KBM-7 (cell line): Measurements from ENCODE around the gene KLHL8.

Source experiments
- DNase-seq: peaks from one replicate; pipeline ENCODE4 v3.0.0-alpha.2; 2015
- in situ Hi-C: fragments of 300-500 bp; cut with MboI; formaldehyde crosslinking; loops from 2 replicates; pipeline ENCODE4 v1.14.3; 2020; ENCODE audit warnings: low sequenced_read_pairs, low pct_unique_long_range_greater_than_20kb, mixed read lengths

The KLHL8 gene

GRCh38 chr4:87220094-87220822 lies at the start of gene KLHL8:
Gene KLHL8, minus strand, starts transcription at chr4:87220618. Its CDS starts 25,079 bp downstream, at chr4:87195539.
- peak; percentile 84 for DNase-seq
- in situ Hi-C loops = no loop called here

GRCh38 chr4:87270144-87270543 lies 49.7 kb upstream of the KLHL8 start:
- in situ Hi-C loops = loop anchor here (25.0 kb wide), 1 partner anchor 567 kb away; the partner anchor contains the start of gene MEPE
- DNase-seq = peak; percentile 55

- in situ Hi-C loops = loop anchor here (25.0 kb wide), 1 partner anchor 569 kb away; the partner anchor contains the start of gene MEPE
Observed at GRCh38 chr4:87268411-87268810, 48.0 kb upstream of the KLHL8 start.

GRCh38 chr4:87266986-87267385 lies 46.6 kb upstream of the KLHL8 start:
- DNase-seq = no peak
- in situ Hi-C loops = loop anchor here (25.0 kb wide), 1 partner anchor 570 kb away; the partner anchor contains the start of gene MEPE

More at GRCh38 chr4:87268411-87268810, 48.0 kb upstream of the KLHL8 start:
- DNase-seq = no peak

GRCh38 chr4:87262886-87263285 lies 42.5 kb upstream of the KLHL8 start:
- DNase-seq = no peak
- in situ Hi-C loops = loop anchor here (25.0 kb wide), 1 partner anchor 574 kb away; the partner anchor contains the start of gene MEPE

- in situ Hi-C loops = loop anchor here (25.0 kb wide), 1 partner anchor 577 kb away; the partner anchor contains the start of gene MEPE
- no peak for DNase-seq
Observed at GRCh38 chr4:87260477-87260876, 40.1 kb upstream of the KLHL8 start.

GRCh38 chr4:87258677-87259076 lies 38.3 kb upstream of the KLHL8 start:
- in situ Hi-C loops = loop anchor here (25.0 kb wide), 1 partner anchor 579 kb away; the partner anchor contains the start of gene MEPE

GRCh38 chr4:87257523-87257922 lies 37.1 kb upstream of the KLHL8 start:
- in situ Hi-C loops = loop anchor here (25.0 kb wide), 1 partner anchor 580 kb away; the partner anchor contains the start of gene MEPE
- no peak for DNase-seq

More at GRCh38 chr4:87258677-87259076, 38.3 kb upstream of the KLHL8 start:
- DNase-seq = no peak

- DNase-seq = no peak
- in situ Hi-C loops = loop anchor here (25.0 kb wide), 1 partner anchor 582 kb away; the partner anchor contains the start of gene MEPE
Observed at GRCh38 chr4:87255755-87256154, 35.3 kb upstream of the KLHL8 start.

- in situ Hi-C loops = loop anchor here (25.0 kb wide), 1 partner anchor 586 kb away; the partner anchor contains the start of gene MEPE
- DNase-seq = no peak
Observed at GRCh38 chr4:87251106-87251505, 30.7 kb upstream of the KLHL8 start.

- in situ Hi-C loops = loop anchor here (25.0 kb wide), 1 partner anchor 587 kb away; the partner anchor contains the start of gene MEPE
- DNase-seq = no peak
Observed at GRCh38 chr4:87250294-87250693, 29.9 kb upstream of the KLHL8 start.

GRCh38 chr4:87249332-87250019 lies 29.1 kb upstream of the KLHL8 start:
- in situ Hi-C loops = loop anchor here (25.0 kb wide), 2 partner anchors 337 to 588 kb away; partner anchors contain the start of gene MEPE
- DNase-seq = no peak

- in situ Hi-C loops = loop anchor here (25.0 kb wide), 1 partner anchor 331 kb away; no protein-coding TSS in a partner anchor
- DNase-seq = peak; percentile 29
Observed at GRCh38 chr4:87243426-87244053, 23.1 kb upstream of the KLHL8 start.

GRCh38 chr4:87241336-87241735 lies 20.9 kb upstream of the KLHL8 start:
- in situ Hi-C loops = loop anchor here (25.0 kb wide), 1 partner anchor 329 kb away; no protein-coding TSS in a partner anchor
- DNase-seq = no peak

- DNase-seq = no peak
Observed at GRCh38 chr4:87240341-87240740, 19.9 kb upstream of the KLHL8 start.

GRCh38 chr4:87239821-87240220 lies 19.4 kb upstream of the KLHL8 start:
- in situ Hi-C loops = loop anchor here (25.0 kb wide), 1 partner anchor 328 kb away; no protein-coding TSS in a partner anchor
- no peak for DNase-seq

More at GRCh38 chr4:87240341-87240740, 19.9 kb upstream of the KLHL8 start:
- in situ Hi-C loops = loop anchor here (25.0 kb wide), 1 partner anchor 328 kb away; no protein-coding TSS in a partner anchor

GRCh38 chr4:87239194-87239593 lies 18.8 kb upstream of the KLHL8 start:
- no peak for DNase-seq
- in situ Hi-C loops = loop anchor here (25.0 kb wide), 1 partner anchor 327 kb away; no protein-coding TSS in a partner anchor

- in situ Hi-C loops = loop anchor here (25.0 kb wide), 1 partner anchor 325 kb away; no protein-coding TSS in a partner anchor
- DNase-seq = no peak
Observed at GRCh38 chr4:87236861-87237260, 16.4 kb upstream of the KLHL8 start.
